ENCODE measurements around the gene PRDM1. TPM values are rescaled to one million over a fixed set of nuclear protein-coding genes. Genes with fewer than 3 reads are reported as not detected.

The PRDM1 gene
- total and polyA plus RNA-seq, 4 donors = 1.3 to 6.6 (median 2.0) TPM

DNA sequence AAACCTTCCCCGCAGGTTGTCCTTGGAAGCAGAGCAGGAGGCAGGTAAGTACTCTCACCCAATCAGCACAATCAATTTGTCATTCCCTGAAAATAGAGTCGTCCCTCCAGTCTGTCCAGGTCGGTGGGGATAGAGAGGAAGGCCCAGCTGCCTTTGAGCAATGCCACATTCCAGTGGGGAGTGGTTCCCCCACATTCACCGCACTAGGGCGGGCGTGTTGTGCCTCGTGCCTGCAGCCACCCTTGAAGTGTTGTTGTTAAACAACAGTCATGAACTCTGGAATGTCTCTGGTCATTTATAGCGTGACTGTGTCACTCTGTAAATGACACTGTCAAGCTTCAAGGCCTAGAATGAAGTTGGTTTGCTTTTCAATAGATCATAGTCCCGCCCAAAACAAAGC is 33.4 kb downstream of the PRDM1 start:
- no peaks in the 10 kb centered on the region for H3K9me3 ChIP-seq (ENCODE audit: control insufficient read depth, insufficient read depth, low read length)
- H3K27me3 ChIP-seq (ENCODE audit: control insufficient read depth, insufficient read depth, low read length) = no peaks in the 10 kb centered on the region
- H3K36me3 ChIP-seq (ENCODE audit: control insufficient read depth, insufficient read depth, low read length) = no peaks in the 10 kb centered on the region
- 68% methylated on average over 6 of the region's 9 CpGs for WGBS (ENCODE audit: insufficient coverage)
- no peak overlapping the region for H3K27ac ChIP-seq (ENCODE audit: low read depth, low read length)
- DNase-seq (ENCODE audit: low read depth in 4 of 6, low spot score in 6 of 6) = no peak
- H3K4me3 ChIP-seq (ENCODE audit: low read depth, low read length) = no peak overlapping the region
- H3K4me1 ChIP-seq (ENCODE audit: control insufficient read depth, insufficient read depth, low read length) = peaks cover 8% of the 10 kb centered on the region

DNA sequence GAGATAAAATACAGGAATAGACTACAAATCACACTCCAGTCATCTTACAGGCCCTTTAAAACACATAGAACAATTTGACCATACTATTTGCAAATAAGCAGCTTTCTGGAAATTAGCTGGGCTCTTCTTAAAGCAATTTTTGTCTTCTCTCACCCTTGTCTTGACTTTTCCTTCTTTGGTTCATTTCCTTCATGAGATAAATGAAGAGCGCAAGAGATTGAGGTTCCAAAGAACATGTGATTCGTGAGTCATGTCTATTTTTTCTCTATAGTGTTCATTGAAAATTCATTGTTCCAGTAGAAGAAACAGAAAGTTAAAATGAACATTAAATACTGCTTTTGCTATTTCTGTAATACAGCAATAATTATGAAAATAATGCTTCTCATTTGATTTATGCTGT is 33.9 kb downstream of the PRDM1 start:
- no CpG with 5 or more reads among the region's 2 CpGs for WGBS (ENCODE audit: insufficient coverage)
- Histone ChIP-seq H3K4me1 (ENCODE audit: control insufficient read depth, insufficient read depth, low read length) (peaks cover 8% of the 10 kb centered on the region), H3K9me3 (ENCODE audit: control insufficient read depth, insufficient read depth, low read length) (no peaks in the 10 kb centered on the region), H3K27ac (ENCODE audit: low read depth, low read length) (no peak overlapping the region), H3K27me3 (ENCODE audit: control insufficient read depth, insufficient read depth, low read length) (no peaks in the 10 kb centered on the region), H3K4me3 (ENCODE audit: low read depth, low read length) (no peak overlapping the region), H3K36me3 (ENCODE audit: control insufficient read depth, insufficient read depth, low read length) (no peaks in the 10 kb centered on the region)
- DNase-seq (ENCODE audit: low read depth in 4 of 6, low spot score in 6 of 6) = no peak

DNA sequence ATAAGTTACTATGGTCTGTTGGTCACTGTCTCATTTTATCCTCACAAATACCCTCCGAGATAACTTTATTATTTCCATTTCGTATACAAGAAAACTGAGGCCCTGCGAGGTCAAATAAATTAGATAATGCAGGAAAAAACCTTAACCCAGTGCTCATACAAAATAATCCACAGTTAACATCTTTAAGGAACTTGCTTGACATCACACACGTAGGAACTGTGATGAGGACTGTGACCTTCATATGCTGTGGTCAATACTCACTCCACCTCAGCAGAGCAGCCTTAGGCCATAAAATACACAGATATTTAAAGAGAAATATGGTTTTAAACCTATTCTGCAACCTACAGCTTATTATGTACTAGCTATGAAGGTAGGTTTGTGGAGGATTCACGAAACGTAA is 34.3 kb downstream of the PRDM1 start:
- no peak overlapping the region for H3K27ac ChIP-seq (ENCODE audit: low read depth, low read length)
- no peaks in the 10 kb centered on the region for H3K27me3 ChIP-seq (ENCODE audit: control insufficient read depth, insufficient read depth, low read length)
- no CpG with 5 or more reads among the region's 6 CpGs for WGBS (ENCODE audit: insufficient coverage)
- peaks cover 8% of the 10 kb centered on the region for H3K4me1 ChIP-seq (ENCODE audit: control insufficient read depth, insufficient read depth, low read length)
- no peak for DNase-seq (ENCODE audit: low read depth in 4 of 6, low spot score in 6 of 6)
- H3K4me3 ChIP-seq (ENCODE audit: low read depth, low read length) = no peak overlapping the region
- no peaks in the 10 kb centered on the region for H3K36me3 ChIP-seq (ENCODE audit: control insufficient read depth, insufficient read depth, low read length)
- no peaks in the 10 kb centered on the region for H3K9me3 ChIP-seq (ENCODE audit: control insufficient read depth, insufficient read depth, low read length)

DNA sequence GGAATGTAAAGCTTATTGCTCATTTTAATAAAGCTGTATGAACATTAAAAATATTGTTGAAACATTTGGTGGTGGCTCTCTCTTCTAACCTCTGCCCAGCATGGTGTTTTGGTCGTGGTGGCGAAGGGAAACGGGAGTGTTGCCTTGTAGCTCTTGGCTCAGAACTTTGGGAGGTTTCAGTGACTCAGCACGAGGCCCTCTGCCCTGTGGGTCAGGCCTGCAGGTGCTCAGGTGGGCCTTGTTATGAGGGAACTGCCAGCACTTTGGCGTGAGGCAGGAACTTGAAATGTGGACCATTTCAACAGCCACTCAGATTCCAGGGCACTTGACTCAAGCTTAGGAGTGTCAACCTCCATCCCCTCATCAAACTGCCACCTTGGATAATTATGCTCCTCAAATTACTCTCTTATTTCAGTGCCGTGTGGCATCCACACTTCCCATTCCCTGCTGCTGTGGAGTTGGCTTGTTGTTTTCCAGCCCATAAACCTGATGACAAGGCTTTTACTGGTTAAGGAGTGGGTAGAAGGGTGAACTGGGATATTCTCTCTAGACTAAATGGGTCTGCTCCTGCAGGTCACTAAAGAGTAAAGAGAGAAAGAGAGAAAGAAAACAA is 36.3 kb downstream of the PRDM1 start:
- H3K9me3 ChIP-seq (ENCODE audit: control insufficient read depth, insufficient read depth, low read length) = no peaks in the 10 kb centered on the region
- H3K4me1 ChIP-seq (ENCODE audit: control insufficient read depth, insufficient read depth, low read length) = no peaks in the 10 kb centered on the region
- H3K27me3 ChIP-seq (ENCODE audit: control insufficient read depth, insufficient read depth, low read length) = no peaks in the 10 kb centered on the region
- DNase-seq (ENCODE audit: low read depth in 4 of 6, low spot score in 6 of 6) = no peak
- H3K36me3 ChIP-seq (ENCODE audit: control insufficient read depth, insufficient read depth, low read length) = no peaks in the 10 kb centered on the region
- no peak overlapping the region for H3K27ac ChIP-seq (ENCODE audit: low read depth, low read length)
- no peak overlapping the region for H3K4me3 ChIP-seq (ENCODE audit: low read depth, low read length)
- WGBS (ENCODE audit: insufficient coverage) = 90% methylated on average over 5 of the region's 6 CpGs

DNA sequence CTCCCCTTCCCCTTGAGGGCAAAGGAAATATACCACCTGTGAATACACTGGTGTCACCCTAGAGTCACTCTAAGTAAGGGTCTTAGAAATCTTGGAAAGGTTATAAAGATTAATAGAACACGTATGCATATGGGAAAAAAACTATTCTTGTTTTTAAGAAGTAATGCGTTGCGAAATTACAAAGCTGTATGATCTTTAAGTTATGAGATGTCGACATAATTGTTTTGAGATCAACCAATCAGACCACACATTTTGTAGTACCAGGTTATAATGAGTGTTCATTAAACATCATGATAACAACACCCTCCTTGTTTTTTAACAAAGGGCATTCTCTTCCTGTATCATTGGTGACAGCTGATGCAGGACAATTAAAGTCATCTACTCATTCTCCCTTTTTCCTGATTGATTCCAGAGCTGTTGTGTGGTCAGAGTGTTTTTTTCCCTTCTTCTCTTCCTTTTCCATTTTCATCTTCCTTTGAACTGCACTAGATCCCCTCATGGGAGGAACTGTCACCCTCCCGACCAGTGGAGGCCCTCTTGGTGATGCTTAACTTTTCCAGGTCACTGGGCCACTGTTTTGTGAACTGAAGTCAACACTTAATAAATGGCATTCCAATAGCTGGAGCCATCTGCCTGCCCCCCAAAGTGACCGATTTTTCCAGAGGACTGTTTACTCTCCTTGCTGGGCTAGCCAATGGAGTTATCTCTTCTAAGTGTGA is 37.0 kb downstream of the PRDM1 start:
- Histone ChIP-seq H3K27ac (ENCODE audit: low read depth, low read length) (no peak overlapping the region), H3K4me1 (ENCODE audit: control insufficient read depth, insufficient read depth, low read length) (no peaks in the 10 kb centered on the region), H3K4me3 (ENCODE audit: low read depth, low read length) (no peak overlapping the region), H3K27me3 (ENCODE audit: control insufficient read depth, insufficient read depth, low read length) (no peaks in the 10 kb centered on the region), H3K36me3 (ENCODE audit: control insufficient read depth, insufficient read depth, low read length) (no peaks in the 10 kb centered on the region), H3K9me3 (ENCODE audit: control insufficient read depth, insufficient read depth, low read length) (no peaks in the 10 kb centered on the region)
- 33% methylated on average over 1 of the region's 6 CpGs for WGBS (ENCODE audit: insufficient coverage)
- DNase-seq (ENCODE audit: low read depth in 4 of 6, low spot score in 6 of 6) = no peak

DNA sequence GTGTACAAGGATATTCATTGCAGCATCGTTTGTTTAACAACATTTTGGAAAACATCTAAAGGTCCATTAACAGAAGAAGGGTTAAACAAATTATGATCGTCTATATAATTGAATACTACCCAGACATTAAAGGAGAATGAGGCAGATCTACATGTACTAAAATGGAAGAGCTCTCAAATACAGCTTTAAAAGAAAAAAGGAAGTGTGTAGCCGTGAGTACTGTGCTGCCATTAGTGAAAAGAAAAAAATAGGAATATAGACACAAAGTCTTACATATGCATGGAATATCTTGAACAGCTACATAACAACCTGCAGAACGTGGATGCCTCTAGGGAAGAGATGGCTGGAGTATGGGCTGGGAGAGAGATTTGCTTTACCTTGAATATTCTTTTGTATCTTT is 37.9 kb downstream of the PRDM1 start:
- H3K4me1 ChIP-seq (ENCODE audit: control insufficient read depth, insufficient read depth, low read length) = no peaks in the 10 kb centered on the region
- no CpG with 5 or more reads among the region's 4 CpGs for WGBS (ENCODE audit: insufficient coverage)
- no peaks in the 10 kb centered on the region for H3K36me3 ChIP-seq (ENCODE audit: control insufficient read depth, insufficient read depth, low read length)
- no peak overlapping the region for H3K4me3 ChIP-seq (ENCODE audit: low read depth, low read length)
- H3K9me3 ChIP-seq (ENCODE audit: control insufficient read depth, insufficient read depth, low read length) = no peaks in the 10 kb centered on the region
- H3K27me3 ChIP-seq (ENCODE audit: control insufficient read depth, insufficient read depth, low read length) = no peaks in the 10 kb centered on the region
- H3K27ac ChIP-seq (ENCODE audit: low read depth, low read length) = no peak overlapping the region
- no peak for DNase-seq (ENCODE audit: low read depth in 4 of 6, low spot score in 6 of 6)

DNA sequence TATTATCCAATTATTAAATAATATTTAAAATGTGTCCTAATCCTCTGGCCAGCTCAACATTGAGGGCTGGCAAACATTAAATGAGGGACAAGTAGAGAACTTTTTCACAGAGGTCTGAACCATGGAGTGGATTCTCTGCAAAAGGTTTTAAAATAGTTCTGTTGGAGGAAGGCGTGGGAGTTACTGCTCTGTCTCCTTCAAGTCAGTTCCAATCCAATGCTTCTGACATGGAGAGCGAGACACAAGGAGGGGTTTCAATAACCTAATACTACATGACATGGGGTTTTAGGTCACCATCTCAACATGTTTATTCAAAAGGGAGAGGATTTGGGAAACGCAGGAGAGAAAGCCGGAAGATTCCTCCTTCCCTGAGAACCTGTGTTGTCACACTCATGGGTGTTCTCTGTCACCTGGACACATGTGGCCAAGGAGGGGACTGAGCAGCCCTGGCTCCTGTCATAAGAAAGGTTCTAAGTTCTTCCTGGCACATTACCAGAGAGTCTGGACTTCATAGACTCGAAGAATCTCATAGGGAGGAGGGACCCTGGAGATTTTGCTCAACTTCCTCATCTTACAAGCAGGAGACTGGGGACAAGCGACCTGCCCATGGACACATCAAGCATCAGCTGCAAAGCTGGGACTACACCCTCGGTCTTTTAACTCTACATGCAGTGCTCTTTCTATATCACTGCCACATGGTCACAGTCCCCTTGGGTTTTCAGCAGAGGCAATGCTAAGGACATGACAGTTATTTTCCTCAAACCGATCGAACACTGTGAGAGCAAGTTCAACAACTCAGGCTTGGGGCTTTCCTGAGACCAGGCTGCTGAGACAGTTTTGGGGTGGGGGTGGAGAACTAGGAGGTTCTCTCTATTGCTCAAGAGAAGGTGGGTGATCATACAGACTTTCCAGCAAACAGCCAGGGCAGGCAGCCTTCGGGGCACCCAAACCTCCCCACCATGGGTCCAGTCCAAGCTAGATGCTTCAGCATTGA is 38.6 kb downstream of the PRDM1 start:
- DNase-seq (ENCODE audit: low read depth in 4 of 6, low spot score in 6 of 6) = no peak
- H3K36me3 ChIP-seq (ENCODE audit: control insufficient read depth, insufficient read depth, low read length) = no peaks in the 10 kb centered on the region
- no peaks in the 10 kb centered on the region for H3K9me3 ChIP-seq (ENCODE audit: control insufficient read depth, insufficient read depth, low read length)
- no peak overlapping the region for H3K27ac ChIP-seq (ENCODE audit: low read depth, low read length)
- no peak overlapping the region for H3K4me3 ChIP-seq (ENCODE audit: low read depth, low read length)
- WGBS (ENCODE audit: insufficient coverage) = 80% methylated on average over 6 of the region's 10 CpGs
- no peaks in the 10 kb centered on the region for H3K4me1 ChIP-seq (ENCODE audit: control insufficient read depth, insufficient read depth, low read length)
- no peaks in the 10 kb centered on the region for H3K27me3 ChIP-seq (ENCODE audit: control insufficient read depth, insufficient read depth, low read length)

DNA sequence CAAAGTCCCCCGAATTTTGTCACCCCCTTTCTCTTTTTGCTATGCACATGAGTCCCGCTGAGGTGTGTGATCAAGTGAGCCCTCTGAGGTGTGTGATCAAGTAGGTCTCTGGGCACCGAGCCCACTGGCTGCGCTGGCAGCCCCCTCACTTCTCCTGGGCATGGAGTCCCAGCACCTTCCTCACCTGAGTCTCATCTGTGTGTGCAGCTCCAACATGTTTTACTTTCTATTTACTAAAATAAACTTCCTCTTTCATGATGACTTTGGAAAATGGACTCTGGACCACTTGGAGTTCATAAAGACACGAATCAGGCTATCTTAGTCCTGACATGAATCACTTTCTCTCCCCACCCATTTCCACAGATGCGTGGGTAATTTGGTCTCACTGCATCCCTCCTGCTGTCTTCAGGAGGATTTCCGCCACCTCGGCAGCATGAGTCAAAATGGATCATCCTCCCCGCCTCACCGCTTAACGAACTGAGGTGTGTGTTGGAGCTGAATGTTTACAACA is 39.8 kb downstream of the PRDM1 start:
- Histone ChIP-seq H3K4me1 (ENCODE audit: control insufficient read depth, insufficient read depth, low read length) (no peaks in the 10 kb centered on the region), H3K27me3 (ENCODE audit: control insufficient read depth, insufficient read depth, low read length) (no peaks in the 10 kb centered on the region), H3K36me3 (ENCODE audit: control insufficient read depth, insufficient read depth, low read length) (no peaks in the 10 kb centered on the region), H3K9me3 (ENCODE audit: control insufficient read depth, insufficient read depth, low read length) (no peaks in the 10 kb centered on the region), H3K4me3 (ENCODE audit: low read depth, low read length) (no peak overlapping the region), H3K27ac (ENCODE audit: low read depth, low read length) (no peak overlapping the region)
- DNase-seq (ENCODE audit: low read depth in 4 of 6, low spot score in 6 of 6) = no peak
- 88% methylated on average over 5 of the region's 11 CpGs for WGBS (ENCODE audit: insufficient coverage)

DNA sequence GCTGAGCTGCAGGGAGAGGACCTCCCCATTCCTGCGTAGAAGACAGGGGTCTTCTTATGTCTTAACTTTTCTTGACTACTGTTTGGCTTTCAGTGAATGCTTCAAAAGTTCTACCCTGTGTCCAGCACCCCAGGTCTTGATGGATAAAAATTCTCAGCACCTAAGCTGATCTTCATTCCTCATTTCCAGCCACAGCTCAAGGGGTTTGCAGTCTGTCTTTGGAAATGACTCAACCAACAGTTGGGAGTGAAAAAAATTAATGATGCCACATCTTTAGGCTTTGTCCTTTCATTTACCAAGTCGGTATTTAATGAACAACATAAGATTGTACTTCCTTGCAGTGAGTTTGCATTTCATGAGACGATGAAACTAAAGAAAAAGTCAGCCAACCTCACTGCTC is 40.3 kb downstream of the PRDM1 start:
- Histone ChIP-seq H3K4me3 (ENCODE audit: low read depth, low read length) (no peak overlapping the region), H3K4me1 (ENCODE audit: control insufficient read depth, insufficient read depth, low read length) (no peaks in the 10 kb centered on the region)
- 100% methylated on average over 2 of the region's 3 CpGs for WGBS (ENCODE audit: insufficient coverage)

More for the DNA sequence above, 40.3 kb downstream of the PRDM1 start:
- Histone ChIP-seq H3K9me3 (ENCODE audit: control insufficient read depth, insufficient read depth, low read length) (no peaks in the 10 kb centered on the region), H3K36me3 (ENCODE audit: control insufficient read depth, insufficient read depth, low read length) (no peaks in the 10 kb centered on the region), H3K27ac (ENCODE audit: low read depth, low read length) (no peak overlapping the region), H3K27me3 (ENCODE audit: control insufficient read depth, insufficient read depth, low read length) (no peaks in the 10 kb centered on the region)
- no peak for DNase-seq (ENCODE audit: low read depth in 4 of 6, low spot score in 6 of 6)

All from spinal cord (tissue), 10 donors.